Kidney (tissue), 14 donors: ENCODE results near the gene RNF121. TPM values are rescaled to one million over a fixed set of nuclear protein-coding genes. Genes with fewer than 3 reads are reported as not detected.

Experiments
- DNase-seq, 5 donors: peaks; one replicate each; pipeline ENCODE4 v3.0.0-alpha.2; 2013 to 2020
- FAIRE-seq: peaks from 2 replicates; lab custom pipeline; 2012; peaks lifted over from hg19 to GRCh38; lab: Jason Lieb, UNC
- H3K27ac ChIP-seq, 2 donors: one replicate each; pipeline ENCODE4 v1.7.0; 2013; ENCODE audit warnings: low read depth in 2 of 2, low read length in 2 of 2, inconsistent platforms in 1 of 2
- H3K27me3 ChIP-seq: one replicate; pipeline ENCODE4 v1.7.1; 2013; ENCODE audit warnings: low read length, inconsistent platforms; ENCODE audit not compliant: control insufficient read depth, insufficient read depth
- H3K36me3 ChIP-seq, 3 donors: one replicate each; pipeline versions ENCODE4 v1.7.0 to v1.7.1; 2013; ENCODE audit warnings: low read length in 3 of 3, control low read depth in 1 of 3, inconsistent platforms in 1 of 3; ENCODE audit not compliant: insufficient read depth in 3 of 3, control insufficient read depth in 2 of 3
- H3K4me1 ChIP-seq, 3 donors: one replicate each; pipeline versions ENCODE4 v1.7.0 to v1.7.1; 2013; ENCODE audit warnings: low read length in 3 of 3, inconsistent platforms in 1 of 3, low read depth in 1 of 3; ENCODE audit not compliant: control insufficient read depth in 2 of 3, insufficient read depth in 2 of 3
- H3K4me3 ChIP-seq, 3 donors: one replicate each; pipeline versions ENCODE4 v1.7.0 to v1.8.1; 2013; ENCODE audit warnings: low read length in 3 of 3, control low read depth in 1 of 3, inconsistent platforms in 1 of 3
- H3K9ac ChIP-seq, 3 donors: one replicate each; pipeline versions ENCODE4 v1.7.0 to v1.7.1; 2013; ENCODE audit warnings: low read length in 3 of 3, control low read depth in 1 of 3, inconsistent platforms in 1 of 3
- H3K9me3 ChIP-seq, 3 donors: one replicate each; pipeline versions ENCODE4 v1.7.0 to v1.7.1; 2013; ENCODE audit warnings: low read length in 3 of 3, control low read depth in 1 of 3, inconsistent platforms in 1 of 3; ENCODE audit not compliant: control insufficient read depth in 2 of 3, insufficient read depth in 1 of 3
- intact Hi-C: fragments of 100-400 bp; cut with DNase I; formaldehyde crosslinking; loops from one replicate; pipeline ENCODE4 v1.11.1; 2022
- polyA plus RNA-seq: library from polyadenylated mRNA; stranded (reverse); fragments of 350-450 nt; fragmentation: Illumina TruSeq; extraction: RNeasy Lipid Tissue Mini Kit (QIAGEN cat#74804); gene quantifications from one replicate; pipeline ENCODE4 v1.2.3, GENCODE V29; 2014; ENCODE audit warnings: low read depth, low replicate concordance; ENCODE audit not compliant: insufficient read depth
- total RNA-seq: library from RNA; stranded (reverse); fragmentation: NEBNext Ultra II Directional; extraction: Animal tissue kit (Norgen Biotek cat#: 25700); gene quantifications from one replicate; pipeline ENCODE4 v1.2.1, GENCODE V29; 2021
- TF ChIP-seq, protein P1 (sequence below): IDR thresholded peaks from 3 replicates; pipeline ENCODE4 v1.5.1; 2012; ENCODE audit warnings: mild to moderate bottlenecking, moderate library complexity, borderline replicate concordance; ENCODE audit not compliant: insufficient read depth; ENCODE audit errors: extremely low read depth
- donor health status: control.
- donor health status: control.
- donor health status: control.
- donor health status: control.
- donor health status: control.
- donor health status: DM: yes; HTN: yes; CAD: no.
- donor health status: Normal renal cell carcinoma (clear cell type).

The RNF121 gene
- total and polyA plus RNA-seq, 2 donors from 2014 or later = 37.1 to 59.4 TPM

DNA sequence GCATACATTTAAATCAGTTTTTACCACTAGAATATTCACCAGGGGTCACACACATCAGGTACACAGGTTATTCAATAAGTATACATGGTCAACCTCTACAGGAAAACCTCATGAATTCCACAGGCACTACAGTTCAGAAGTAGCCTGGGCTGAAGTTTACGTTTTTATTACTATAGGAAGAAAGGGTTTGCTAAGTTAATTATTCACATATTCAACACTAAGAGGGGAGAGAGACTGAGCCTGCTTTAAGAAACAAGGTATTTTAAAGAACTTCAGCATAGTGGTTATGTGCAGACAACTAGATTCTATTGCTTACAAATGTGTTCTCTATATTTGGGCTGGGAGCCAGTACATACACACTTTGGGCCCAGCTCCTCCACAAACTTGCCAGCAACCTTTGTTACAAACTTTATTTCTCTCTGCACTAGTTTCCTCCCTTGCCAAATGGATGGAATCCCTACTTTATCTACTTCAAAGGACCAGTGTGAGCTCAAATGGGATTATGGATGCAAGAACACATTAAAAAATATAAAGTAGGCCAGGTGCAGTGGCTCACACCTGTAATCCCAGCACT, 101.7 kb downstream of the RNF121 start:
- H3K36me3 ChIP-seq = peaks cover 7 to 35% (median 19%) of the 10 kb centered on the region in 3 donors
- H3K9me3 ChIP-seq = no peaks in the 10 kb centered on the region
- no peaks in the 10 kb centered on the region for H3K27me3 ChIP-seq
- intact Hi-C loops = no loop called here
- H3K4me3 ChIP-seq = no peak overlapping the region
- no peak overlapping the region for H3K27ac ChIP-seq
- TF ChIP-seq, protein P1, sequence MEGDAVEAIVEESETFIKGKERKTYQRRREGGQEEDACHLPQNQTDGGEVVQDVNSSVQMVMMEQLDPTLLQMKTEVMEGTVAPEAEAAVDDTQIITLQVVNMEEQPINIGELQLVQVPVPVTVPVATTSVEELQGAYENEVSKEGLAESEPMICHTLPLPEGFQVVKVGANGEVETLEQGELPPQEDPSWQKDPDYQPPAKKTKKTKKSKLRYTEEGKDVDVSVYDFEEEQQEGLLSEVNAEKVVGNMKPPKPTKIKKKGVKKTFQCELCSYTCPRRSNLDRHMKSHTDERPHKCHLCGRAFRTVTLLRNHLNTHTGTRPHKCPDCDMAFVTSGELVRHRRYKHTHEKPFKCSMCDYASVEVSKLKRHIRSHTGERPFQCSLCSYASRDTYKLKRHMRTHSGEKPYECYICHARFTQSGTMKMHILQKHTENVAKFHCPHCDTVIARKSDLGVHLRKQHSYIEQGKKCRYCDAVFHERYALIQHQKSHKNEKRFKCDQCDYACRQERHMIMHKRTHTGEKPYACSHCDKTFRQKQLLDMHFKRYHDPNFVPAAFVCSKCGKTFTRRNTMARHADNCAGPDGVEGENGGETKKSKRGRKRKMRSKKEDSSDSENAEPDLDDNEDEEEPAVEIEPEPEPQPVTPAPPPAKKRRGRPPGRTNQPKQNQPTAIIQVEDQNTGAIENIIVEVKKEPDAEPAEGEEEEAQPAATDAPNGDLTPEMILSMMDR = no peak
- FAIRE-seq (no peak), DNase-seq (peak in 2 of 5 donors; percentile 29 to 33)
- no peak overlapping the region for H3K9ac ChIP-seq
- peaks cover 0 to 26% (median 21%) of the 10 kb centered on the region in 3 donors for H3K4me1 ChIP-seq

DNA sequence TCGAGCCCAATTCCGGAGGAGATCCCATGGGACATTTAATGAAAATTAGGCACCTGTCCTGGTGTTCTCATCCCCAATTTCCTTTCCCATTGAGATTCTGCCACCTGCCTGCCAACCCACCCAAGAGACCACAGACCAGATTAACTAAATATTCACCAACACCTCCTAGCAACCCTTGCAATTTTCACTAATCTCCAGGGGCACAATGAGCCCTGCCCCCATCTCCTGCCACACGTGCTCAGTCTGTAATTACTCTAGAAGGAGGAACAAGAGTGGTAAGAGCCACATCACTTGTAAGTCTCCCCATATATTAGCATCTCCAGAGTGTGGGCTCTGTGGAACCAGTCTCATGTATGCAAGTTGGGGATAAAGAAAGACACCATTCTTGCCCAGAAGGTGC, 107.8 kb downstream of the RNF121 start:
- Histone ChIP-seq H3K9ac (peak overlapping the region in 1 of 3 donors; percentile 7), H3K4me3 (no peak overlapping the region), H3K4me1 (peaks cover 4 to 46% (median 29%) of the 10 kb centered on the region in 3 donors), H3K27ac (no peak overlapping the region), H3K9me3 (no peaks in the 10 kb centered on the region), H3K36me3 (peaks cover 4 to 16% (median 7%) of the 10 kb centered on the region in 3 donors), H3K27me3 (no peaks in the 10 kb centered on the region)
- TF ChIP-seq, protein P1 = no peak
- intact Hi-C loops = no loop called here
- DNase-seq = no peak
- no peak for FAIRE-seq

DNA sequence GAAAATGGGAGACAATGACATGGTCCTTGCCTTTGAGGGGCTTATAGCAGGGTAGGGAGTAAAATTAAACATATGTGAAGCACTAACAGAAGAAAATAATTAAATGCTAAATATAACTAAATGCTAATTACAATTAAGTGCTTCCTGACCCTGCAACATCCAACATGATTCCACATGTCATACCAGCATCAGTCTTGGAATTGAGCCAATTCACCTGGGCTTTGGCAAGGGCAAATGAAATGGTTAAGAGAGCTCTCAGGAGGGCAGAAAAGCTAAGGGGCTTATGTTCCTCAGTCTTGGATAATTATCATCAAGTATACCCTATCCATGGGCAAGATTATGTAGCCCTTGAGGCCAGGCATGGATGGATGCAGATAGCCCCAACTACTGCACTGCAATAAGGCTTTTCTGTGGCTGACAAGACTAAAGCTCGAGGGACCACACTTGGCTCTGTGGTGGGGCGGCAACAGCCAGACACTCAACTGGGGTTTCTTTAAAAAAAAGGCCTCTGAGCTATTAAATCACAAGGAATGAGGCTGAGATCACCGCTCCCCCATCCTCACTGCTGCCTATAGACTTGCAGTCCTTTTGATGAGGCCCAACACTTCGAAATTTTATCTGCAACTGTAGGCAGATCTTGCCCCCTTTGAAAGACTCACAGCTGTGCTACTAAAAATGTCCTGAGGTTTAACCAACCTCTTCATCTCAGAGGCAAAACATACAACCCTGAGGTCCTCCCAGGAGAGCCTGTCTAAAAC, 108.9 kb downstream of the RNF121 start:
- Histone ChIP-seq H3K36me3 (peaks cover 4 to 16% (median 7%) of the 10 kb centered on the region in 3 donors), H3K27me3 (no peaks in the 10 kb centered on the region), H3K9me3 (no peaks in the 10 kb centered on the region), H3K27ac (peak overlapping the region; percentile 92 to 98), H3K4me1 (peaks cover 13 to 55% (median 39%) of the 10 kb centered on the region in 3 donors), H3K9ac (peak overlapping the region in 2 of 3 donors; percentile 68 to 82), H3K4me3 (peak overlapping the region in 2 of 3 donors; percentile 64 to 74)
- intact Hi-C loops = no loop called here
- TF ChIP-seq, protein P1 = no peak
- DNase-seq (peak in 2 of 5 donors; percentile 31 to 66), FAIRE-seq (no peak)
